ENCODE data around the gene SLC1A7.

SLC1A7 gene

GRCh38 chr1:53160924-53161378, 18.5 kb upstream of the SLC1A7 start:
- no peak for DNase-seq (ENCODE audit: low spot score)

GRCh38 chr1:53158900-53159299, 16.5 kb upstream of the SLC1A7 start:
- TF ChIP-seq CTCF (IDR thresholded peaks at IDR 0.05; ENCODE audit: extremely low read depth, missing control alignments): no peak
- no peak for DNase-seq (ENCODE audit: low spot score)

More at GRCh38 chr1:53160924-53161378, 18.5 kb upstream of the SLC1A7 start:
- TF ChIP-seq CTCF (IDR thresholded peaks at IDR 0.05; ENCODE audit: extremely low read depth, missing control alignments): no peak

GRCh38 chr1:53156783-53157182, 14.3 kb upstream of the SLC1A7 start:
- no peak for DNase-seq (ENCODE audit: low spot score)
- TF ChIP-seq CTCF (IDR thresholded peaks at IDR 0.05; ENCODE audit: extremely low read depth, missing control alignments): no peak

- TF ChIP-seq CTCF (IDR thresholded peaks at IDR 0.05; ENCODE audit: extremely low read depth, missing control alignments): no peak
- no peak for DNase-seq (ENCODE audit: low spot score)
Measured at GRCh38 chr1:53155945-53156344, 13.5 kb upstream of the SLC1A7 start.

GRCh38 chr1:53155534-53155933, 13.1 kb upstream of the SLC1A7 start:
- DNase-seq (ENCODE audit: low spot score): no peak
- TF ChIP-seq CTCF (IDR thresholded peaks at IDR 0.05; ENCODE audit: extremely low read depth, missing control alignments): no peak

- no peak for DNase-seq (ENCODE audit: low spot score)
- no peak for TF ChIP-seq CTCF (IDR thresholded peaks at IDR 0.05; ENCODE audit: extremely low read depth, missing control alignments)
Measured at GRCh38 chr1:53154859-53155438, 12.5 kb upstream of the SLC1A7 start.

GRCh38 chr1:53153752-53154151, 11.3 kb upstream of the SLC1A7 start:
- TF ChIP-seq CTCF (IDR thresholded peaks at IDR 0.05; ENCODE audit: extremely low read depth, missing control alignments): no peak
- DNase-seq (ENCODE audit: low spot score): no peak

Measured in GM20000 (cell line).